Parathyroid adenoma (tissue), 2 donors: Measurements from ENCODE around the gene KCNG4.

Source experiments
- H2AFZ ChIP-seq: fragments of 300-600 bp; sonication (generic); one replicate; pipeline ENCODE4 v1.7.0; 2017; ENCODE audit warnings: antibody characterized with exemption, mild to moderate bottlenecking
- H3K27ac ChIP-seq: fragments of 300-600 bp; sonication (generic); one replicate; pipeline ENCODE4 v1.7.0; 2017
- H3K27me3 ChIP-seq: fragments of 300-600 bp; sonication (generic); one replicate; pipeline ENCODE4 v1.7.0; 2017; ENCODE audit warnings: low read length; ENCODE audit not compliant: control insufficient read depth, insufficient read depth
- H3K36me3 ChIP-seq: fragments of 300-600 bp; sonication (generic); one replicate; pipeline ENCODE4 v1.7.0; 2017; ENCODE audit warnings: low read length; ENCODE audit not compliant: control insufficient read depth, insufficient read depth
- H3K4me1 ChIP-seq: fragments of 300-600 bp; sonication (generic); one replicate; pipeline ENCODE4 v1.7.0; 2017; ENCODE audit warnings: control low read depth
- H3K4me2 ChIP-seq: fragments of 300-600 bp; sonication (generic); one replicate; pipeline ENCODE4 v1.7.0; 2017; ENCODE audit warnings: low read length
- H3K4me3 ChIP-seq: fragments of 300-600 bp; sonication (generic); one replicate; pipeline ENCODE4 v1.7.0; 2017; ENCODE audit warnings: low read depth, low read length
- H3K79me2 ChIP-seq: fragments of 300-600 bp; sonication (generic); one replicate; pipeline ENCODE4 v1.7.0; 2017; ENCODE audit warnings: control low read depth
- H3K9ac ChIP-seq: fragments of 300-600 bp; sonication (generic); one replicate; pipeline ENCODE4 v1.7.0; 2017; ENCODE audit warnings: mild to moderate bottlenecking
- H3K9me3 ChIP-seq: fragments of 300-600 bp; sonication (generic); one replicate; pipeline ENCODE4 v1.7.0; 2017; ENCODE audit warnings: low read length; ENCODE audit not compliant: control insufficient read depth
- CTCF ChIP-seq: fragments of 300-600 bp; sonication (generic); IDR thresholded peaks from one replicate; pipeline ENCODE4 v1.7.0; 2017; ENCODE audit warnings: antibody characterized with exemption, mild to moderate bottlenecking
- donor health status: primary hyperparathyroidism.

Gene KCNG4

GRCh38 chr16:84197466-84198128, 42.2 kb downstream of the KCNG4 start:
- TF ChIP-seq CTCF, result no peak
- H3K36me3 ChIP-seq, result no peaks in the 10 kb centered on the region
- no peaks in the 10 kb centered on the region for H3K4me1 ChIP-seq
- H3K27ac ChIP-seq, result no peak overlapping the region
- no peaks in the 10 kb centered on the region for H3K9me3 ChIP-seq
- H3K4me2 ChIP-seq, result no peak overlapping the region
- H3K4me3 ChIP-seq, result no peak overlapping the region
- H2AFZ ChIP-seq, result no peak overlapping the region
- no peak overlapping the region for H3K9ac ChIP-seq
- H3K27me3 ChIP-seq, result no peaks in the 10 kb centered on the region
- H3K79me2 ChIP-seq, result no peaks in the 10 kb centered on the region

- no peak overlapping the region for H3K27ac ChIP-seq
- H3K79me2 ChIP-seq, result no peaks in the 10 kb centered on the region
- no peaks in the 10 kb centered on the region for H3K36me3 ChIP-seq
- H3K9me3 ChIP-seq, result no peaks in the 10 kb centered on the region
- no peaks in the 10 kb centered on the region for H3K4me1 ChIP-seq
- no peaks in the 10 kb centered on the region for H3K27me3 ChIP-seq
- no peak overlapping the region for H3K4me3 ChIP-seq
- no peak for TF ChIP-seq CTCF
- no peak overlapping the region for H3K9ac ChIP-seq
- H2AFZ ChIP-seq, result no peak overlapping the region
- H3K4me2 ChIP-seq, result no peak overlapping the region
These were observed 43.0 kb downstream of the KCNG4 start for GRCh38 chr16:84196727-84197394.

DNA sequence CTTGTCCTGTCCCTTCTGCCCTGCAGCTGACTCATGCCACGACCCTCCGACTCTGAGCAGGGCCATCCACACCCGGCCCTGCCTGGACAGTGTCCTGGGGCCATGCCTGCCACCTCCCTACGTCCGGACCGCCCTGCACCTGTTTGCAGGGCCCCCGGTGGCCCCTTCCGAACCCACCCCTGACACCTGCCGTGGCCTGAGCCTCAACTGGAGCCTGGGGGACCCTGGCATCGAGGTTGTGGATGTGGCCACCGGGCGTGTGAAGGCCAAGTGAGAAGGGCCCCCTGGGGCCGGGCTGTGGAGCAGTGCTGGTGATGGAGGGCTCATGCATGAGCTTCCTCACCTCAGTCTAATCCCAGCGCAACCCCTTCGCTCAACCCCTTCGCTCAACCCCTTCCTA, 43.7 kb downstream of the KCNG4 start:
- H3K79me2 ChIP-seq, result no peaks in the 10 kb centered on the region
- no peak overlapping the region for H3K4me3 ChIP-seq
- no peak for TF ChIP-seq CTCF
- no peak overlapping the region for H3K4me2 ChIP-seq
- H3K27ac ChIP-seq, result no peak overlapping the region
- no peak overlapping the region for H3K9ac ChIP-seq
- H2AFZ ChIP-seq, result no peak overlapping the region
- no peaks in the 10 kb centered on the region for H3K36me3 ChIP-seq
- no peaks in the 10 kb centered on the region for H3K27me3 ChIP-seq
- no peaks in the 10 kb centered on the region for H3K9me3 ChIP-seq
- no peaks in the 10 kb centered on the region for H3K4me1 ChIP-seq

- H3K9ac ChIP-seq, result no peak overlapping the region
- H3K36me3 ChIP-seq, result no peaks in the 10 kb centered on the region
- H3K27ac ChIP-seq, result no peak overlapping the region
- no peak for TF ChIP-seq CTCF
- H3K4me3 ChIP-seq, result no peak overlapping the region
- H3K9me3 ChIP-seq, result no peaks in the 10 kb centered on the region
- H2AFZ ChIP-seq, result no peak overlapping the region
- H3K4me2 ChIP-seq, result no peak overlapping the region
- H3K27me3 ChIP-seq, result no peaks in the 10 kb centered on the region
- H3K79me2 ChIP-seq, result no peaks in the 10 kb centered on the region
- H3K4me1 ChIP-seq, result no peaks in the 10 kb centered on the region
These were observed 44.4 kb downstream of the KCNG4 start for GRCh38 chr16:84195201-84196093.
